Erythroblast (primary cell): ENCODE data around the gene SFSWAP.
"Not testable (repeated sequence)": the region's sequence is repeated elsewhere in the genome, so short reads cannot be mapped to it uniquely, and the experiment has no call there.

Experiments
- DNase-seq, 2 experiments: peaks; one replicate each; lab custom pipeline; 2025; lab: John Stamatoyannopoulos, UW
- GATA1 ChIP-seq: IDR thresholded peaks from 2 replicates; pipeline ENCODE4 v1.6.1; 2011; ENCODE audit warnings: low read depth, mild to moderate bottlenecking, control low read depth, low read length, moderate library complexity
- POLR2A ChIP-seq: IDR thresholded peaks from 2 replicates; pipeline ENCODE4 v1.6.1; 2011; ENCODE audit warnings: mild to moderate bottlenecking, low read length

SFSWAP gene

DNA sequence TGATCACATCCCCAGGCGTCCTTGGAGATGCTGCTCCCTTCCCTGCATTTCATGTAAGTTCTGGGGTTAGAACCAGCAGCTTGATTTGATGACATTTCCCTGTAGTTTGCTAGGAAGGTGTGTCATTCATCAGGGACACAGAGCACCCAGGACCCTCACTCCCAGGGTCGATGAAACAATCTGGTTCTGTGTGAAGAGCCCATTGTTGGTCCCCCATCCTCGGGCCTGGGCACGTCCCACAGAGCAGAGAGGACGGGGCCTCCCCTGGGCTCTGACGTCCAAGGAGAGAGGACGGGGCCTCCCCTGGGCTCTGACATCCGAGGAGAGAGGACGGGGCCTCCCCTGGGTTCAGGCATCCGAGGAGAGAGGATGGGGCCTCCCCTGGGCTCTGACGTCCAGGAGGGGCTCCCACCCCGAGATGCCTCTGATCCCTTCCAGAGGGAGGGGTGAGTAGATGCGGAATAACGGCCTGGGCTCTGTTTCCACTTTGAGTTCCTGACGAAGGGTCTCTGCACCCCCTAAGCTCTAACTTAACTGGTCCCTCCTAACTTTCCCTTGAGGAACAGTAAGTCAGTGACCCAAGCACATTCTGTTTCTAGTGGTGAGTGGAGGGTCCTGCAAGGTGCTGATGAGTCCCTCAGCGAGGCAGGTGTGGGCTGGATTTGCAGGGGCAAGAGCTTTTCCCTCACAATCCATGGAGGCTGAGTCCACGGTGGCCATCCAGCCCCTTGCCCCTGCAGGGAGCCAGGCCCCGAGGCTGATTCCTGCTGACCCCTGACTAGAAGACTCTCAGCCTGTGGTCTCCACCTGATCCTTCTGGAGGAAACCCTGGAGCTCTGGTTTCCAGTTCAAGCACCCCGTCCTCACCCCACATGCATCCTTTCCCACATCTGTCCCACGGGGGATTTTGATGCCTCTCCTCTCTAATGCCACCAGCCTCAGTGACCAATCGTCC, 35.5 kb upstream of the SFSWAP start:
- DNase-seq, result no peak
- TF ChIP-seq GATA1, result no peak
- TF ChIP-seq POLR2A, result no peak

DNA sequence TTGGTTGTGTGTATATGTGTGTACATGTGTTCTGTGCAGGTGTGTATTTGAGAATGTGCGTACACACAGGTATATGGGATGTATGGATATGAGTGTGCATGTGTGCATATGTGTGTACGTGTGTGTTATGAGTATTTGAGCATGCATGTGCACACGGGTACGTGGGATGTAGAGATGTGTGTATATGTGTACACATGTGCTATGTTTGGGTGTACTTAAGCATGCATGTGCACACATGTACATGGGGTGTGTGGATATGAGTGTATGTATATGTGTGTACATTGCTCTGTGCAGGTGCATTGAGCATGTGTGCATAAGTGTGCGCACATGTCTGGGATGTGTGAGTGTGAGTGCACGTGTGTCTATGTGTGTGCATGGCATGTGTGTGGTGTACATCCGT, 34.3 kb upstream of the SFSWAP start:
- no peak for TF ChIP-seq POLR2A
- TF ChIP-seq GATA1, result no peak
- no peak for DNase-seq

DNA sequence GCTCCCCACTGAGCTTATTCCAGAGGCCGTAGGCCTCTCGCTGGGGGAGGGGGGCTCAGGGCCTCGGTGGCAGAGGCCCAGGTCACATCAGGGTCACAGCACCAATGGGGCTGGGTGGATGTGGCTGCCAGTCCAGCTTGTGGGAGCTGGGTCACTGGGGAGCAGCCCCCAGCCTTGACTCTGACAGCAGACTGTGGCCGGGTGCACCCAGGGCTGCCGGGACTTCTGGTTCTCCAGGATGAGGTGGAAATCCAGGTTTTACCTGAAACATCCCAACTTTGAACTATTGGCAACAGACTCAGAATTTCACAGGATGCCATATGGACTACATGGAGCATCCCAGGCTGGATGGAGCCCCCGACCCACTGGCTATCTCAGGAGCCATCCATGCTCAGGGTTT, 33.8 kb upstream of the SFSWAP start:
- DNase-seq, result not testable (repeated sequence)

DNA sequence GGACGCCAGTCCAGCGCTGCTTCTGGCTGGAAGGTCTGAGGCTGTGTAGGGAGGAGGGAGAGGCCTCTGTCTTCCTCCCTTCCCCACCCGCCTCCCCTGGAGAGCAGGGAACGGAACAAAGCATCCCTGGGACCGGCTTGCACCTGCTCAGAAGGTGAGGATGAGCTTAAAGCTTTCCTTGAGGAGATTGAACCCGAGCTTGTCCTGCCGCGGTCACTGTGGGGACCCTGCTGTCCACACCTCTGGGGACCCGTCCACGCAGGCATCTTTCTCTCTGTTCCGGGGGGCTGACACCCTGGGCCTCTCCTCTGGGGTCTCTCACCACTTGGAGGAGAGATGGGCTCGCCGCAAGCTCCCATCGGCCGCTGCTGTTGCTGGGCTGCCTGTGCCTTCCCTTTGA, 33.2 kb upstream of the SFSWAP start:
- no peak for DNase-seq
- TF ChIP-seq GATA1 (no peak), POLR2A (no peak)

DNA sequence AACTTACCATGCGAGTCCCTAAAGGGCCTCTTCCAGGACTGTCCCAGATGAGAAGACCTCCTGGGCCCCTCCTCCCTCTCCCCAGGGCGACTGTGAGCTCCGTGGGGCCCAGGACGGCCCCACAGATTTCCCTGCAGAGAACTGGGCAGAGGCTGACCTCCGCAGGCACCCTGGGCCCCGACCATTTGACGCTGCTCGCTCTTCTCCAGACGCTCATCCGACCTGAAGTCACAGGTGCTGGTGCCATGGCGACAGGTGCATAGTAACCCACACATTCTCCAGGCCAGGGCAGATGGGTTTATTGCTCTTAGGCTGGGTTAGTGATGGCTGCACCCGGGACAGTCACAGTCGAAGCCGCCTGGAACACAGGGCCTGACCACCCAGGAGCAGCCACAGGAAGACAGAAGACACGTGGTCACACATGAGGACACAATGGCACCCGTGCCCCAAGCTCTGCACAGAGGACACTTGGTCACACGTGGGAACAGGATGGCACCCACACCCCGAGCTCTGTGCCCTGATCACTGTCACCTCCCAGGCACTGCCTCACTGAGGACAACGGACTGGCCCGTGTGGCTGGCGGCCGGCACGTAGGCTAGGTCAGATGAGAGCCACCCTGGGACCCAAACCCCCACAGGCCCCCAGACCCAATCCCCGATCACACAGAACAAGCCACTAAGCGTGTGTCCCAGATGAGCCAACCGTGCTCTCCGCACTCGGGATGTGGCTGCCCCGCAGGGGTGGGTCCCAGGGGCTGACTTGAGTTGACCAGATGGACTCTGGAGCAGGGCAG, 32.3 kb upstream of the SFSWAP start:
- not testable (repeated sequence) for DNase-seq

DNA sequence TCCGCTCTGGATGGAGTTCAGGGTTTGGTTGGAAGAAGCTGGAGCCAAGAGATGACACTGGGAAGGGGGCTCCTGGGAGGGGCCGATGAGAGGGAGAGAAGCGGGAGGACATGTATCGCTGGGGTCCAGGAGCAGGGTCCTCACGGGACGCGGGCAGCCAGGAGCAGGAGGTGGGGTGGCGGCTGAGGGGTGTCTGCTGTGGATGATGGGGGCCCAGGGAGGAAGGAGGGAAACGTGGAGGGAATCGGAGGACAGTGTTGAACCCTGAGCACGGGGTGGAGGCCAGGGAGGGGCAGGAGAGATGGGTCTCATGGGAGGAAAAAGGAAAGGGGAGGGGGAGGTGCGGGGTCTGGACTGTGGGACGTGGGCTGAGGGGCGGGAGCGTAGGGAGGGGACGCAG, 31.7 kb upstream of the SFSWAP start:
- not testable (repeated sequence) for DNase-seq

DNA sequence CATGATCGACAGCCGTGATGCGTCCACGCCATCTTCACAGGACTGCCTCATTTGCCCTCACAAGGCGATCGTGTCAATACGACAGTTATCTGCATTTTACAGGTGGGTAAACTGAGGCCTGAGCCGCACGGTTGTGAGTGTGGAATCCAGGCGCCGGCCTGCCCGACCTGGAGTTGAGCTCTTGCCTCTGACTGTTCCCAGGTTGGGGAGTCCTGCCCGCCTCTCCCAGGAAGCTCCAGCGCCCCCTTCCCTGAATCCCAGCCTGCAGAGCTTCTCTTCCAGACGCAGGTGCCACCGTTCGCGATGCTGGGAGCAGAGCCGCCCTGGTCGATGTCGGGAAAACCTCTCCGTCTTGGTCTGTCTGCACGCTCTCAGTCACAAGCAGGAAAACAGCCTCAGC, 31.1 kb upstream of the SFSWAP start:
- DNase-seq, result not testable (repeated sequence)

DNA sequence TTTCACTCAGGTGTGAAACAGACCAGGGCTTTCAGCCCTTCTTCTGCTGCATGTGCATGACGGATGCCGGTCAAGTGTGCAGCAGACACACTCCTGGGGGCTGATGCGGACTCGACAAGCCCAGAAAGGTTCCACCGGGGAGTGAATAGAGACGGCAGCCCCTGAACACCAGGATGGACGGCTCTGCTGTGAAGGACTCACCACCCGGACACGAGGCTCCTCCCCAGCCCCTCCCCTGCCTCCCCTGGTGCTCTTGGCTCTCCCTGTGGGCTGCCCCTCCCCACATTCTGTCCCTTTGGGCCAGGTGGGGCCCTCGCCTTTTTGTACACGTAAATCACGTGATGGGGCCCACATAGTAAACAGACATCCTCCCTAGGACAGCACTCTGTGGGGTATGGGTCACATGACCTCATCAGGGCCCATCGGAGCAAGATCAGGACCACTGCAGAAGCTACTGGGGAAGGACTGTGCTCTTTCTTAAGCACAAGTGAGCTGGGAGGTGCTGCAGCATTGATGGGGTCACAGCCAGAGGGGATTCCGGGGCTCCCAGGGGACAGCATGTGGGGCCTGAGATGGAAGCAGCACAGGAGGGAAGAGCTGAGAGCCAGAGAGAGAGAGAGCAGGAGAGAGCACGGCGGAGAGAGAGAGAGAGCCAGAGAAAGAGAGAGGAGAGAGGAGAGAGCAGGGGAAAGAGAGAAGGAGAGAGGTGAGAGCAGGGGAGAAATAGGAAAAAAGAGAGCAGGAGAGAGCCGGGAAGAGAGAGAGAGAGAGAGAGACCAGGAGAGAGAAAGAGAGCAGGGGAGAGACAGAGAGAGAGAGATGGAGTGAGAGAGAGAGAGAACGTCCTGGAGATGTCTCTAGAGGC, 30.3 kb upstream of the SFSWAP start:
- not testable (repeated sequence) for DNase-seq

DNA sequence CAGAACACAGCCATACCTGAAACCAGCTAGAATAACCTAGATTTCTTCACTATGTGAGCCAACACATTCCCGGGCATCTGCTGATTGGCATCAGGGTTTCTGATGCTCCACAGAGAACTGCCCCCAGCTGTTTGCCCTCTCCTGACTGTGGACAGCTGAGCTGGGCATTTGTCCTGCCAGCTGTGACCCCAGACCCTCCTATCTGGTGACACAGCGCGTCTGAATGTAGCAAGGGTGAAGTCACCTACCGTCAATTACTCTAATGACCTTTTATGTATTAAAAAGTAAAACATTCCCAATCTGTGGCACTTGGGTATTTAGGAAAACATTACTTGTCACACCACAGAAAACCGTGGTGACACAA, 29.7 kb upstream of the SFSWAP start:
- TF ChIP-seq POLR2A (no peak), GATA1 (no peak)
- no peak for DNase-seq

DNA sequence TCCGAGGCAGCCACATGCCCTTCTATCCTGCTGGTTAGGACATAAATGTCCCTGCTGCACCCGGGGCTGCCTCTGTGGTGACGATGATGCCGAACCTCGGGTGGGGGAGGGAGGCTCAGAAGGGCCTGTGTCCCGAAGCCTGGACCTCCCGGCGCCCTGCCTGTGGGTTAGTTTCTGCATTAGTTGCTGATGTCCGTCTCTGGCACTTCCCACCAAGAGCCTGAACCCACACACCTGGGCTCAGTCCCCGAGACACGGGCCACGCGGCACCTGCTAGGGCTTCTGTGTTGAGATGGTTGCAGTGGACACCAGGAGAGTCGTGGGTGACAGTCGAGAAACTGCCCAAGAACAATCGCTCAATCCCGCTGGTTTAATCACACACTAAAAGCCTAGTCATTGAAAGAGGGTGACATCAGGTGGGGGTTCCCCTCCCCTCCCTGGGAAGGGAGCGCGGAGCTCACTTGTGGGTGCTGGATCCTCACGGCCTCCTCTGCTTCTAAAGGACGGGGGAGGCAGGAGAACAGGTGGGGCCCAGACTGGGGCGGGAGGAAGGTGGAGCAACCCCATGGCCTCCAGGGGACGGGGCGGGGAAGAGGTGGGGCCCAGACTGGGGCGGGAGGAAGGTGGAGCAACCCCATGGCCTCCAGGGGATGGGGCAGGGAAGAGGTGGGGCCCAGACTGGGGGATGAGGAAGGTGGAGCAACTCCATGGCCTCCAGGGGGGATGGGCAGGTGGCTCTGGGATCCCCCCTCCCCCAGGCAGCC, 29.0 kb upstream of the SFSWAP start:
- peak; percentile 88 to 92 for DNase-seq

DNA sequence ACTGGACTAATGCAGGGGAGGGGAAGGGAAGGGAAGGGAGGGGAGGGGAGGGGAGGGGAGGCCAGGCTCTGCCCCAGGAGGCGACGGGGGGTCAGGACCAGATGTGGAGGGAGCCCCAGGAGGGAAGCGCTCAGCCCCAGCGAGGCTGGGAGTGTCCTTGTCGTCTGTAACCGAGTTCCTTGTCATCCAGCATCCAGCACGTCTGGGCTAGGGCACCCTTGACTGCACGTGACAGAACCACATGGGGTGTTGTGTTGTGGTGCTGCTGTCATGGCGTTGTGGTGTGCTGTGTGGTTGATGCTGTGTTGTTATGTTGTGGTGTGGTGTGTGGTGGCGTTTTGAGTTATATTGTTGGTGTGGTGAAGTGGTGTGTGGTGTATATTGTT, 28.4 kb upstream of the SFSWAP start:
- peak in 1 of 2 experiments; percentile 64 for DNase-seq
- TF ChIP-seq GATA1, result no peak

DNA sequence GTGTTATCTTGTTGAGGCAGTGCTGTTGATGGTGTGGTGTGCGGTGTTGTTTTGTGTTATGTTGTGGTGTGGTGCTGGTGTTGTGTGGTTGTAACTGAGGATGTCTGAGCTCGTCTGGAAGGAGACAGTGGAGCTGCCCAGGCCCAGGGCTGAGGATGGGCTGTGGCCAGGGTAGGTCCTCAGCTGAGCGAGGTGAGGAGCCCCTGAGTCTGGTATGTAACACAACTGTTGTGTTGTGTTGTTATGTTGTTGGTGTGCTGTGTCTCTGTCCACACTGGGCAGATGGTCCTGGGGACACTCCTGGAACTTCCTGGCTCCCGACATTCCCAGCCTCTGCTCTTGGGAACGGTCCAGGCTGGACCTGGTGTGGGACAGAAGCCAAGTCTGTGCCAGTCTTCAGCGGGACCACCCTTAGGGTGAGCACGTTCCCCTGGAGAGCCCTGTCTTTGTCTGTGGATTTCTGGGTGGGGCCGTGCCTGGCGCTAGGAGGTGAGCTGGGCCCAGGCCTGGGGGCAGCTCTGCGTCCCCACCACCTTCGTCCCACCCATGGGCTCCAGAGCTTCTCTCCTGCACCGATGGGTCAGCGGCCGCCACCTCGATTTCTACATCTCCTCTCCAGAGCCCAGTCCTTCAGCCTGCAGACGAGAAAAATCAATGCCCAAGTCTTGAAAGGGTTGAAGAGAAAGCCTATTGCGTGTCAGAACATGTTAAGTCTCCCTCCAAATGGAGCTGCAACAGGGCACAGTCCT, 27.4 kb upstream of the SFSWAP start:
- TF ChIP-seq GATA1 (no peak), POLR2A (no peak)
- DNase-seq, result no peak
